Hepatocyte (in vitro differentiated cells): ENCODE data around the gene C1QTNF7. TPM values are rescaled to one million over a fixed set of nuclear protein-coding genes. Genes with fewer than 3 reads are reported as not detected.

Experiments
- DNase-seq: peaks from one replicate; pipeline ENCODE4 v3.0.0-alpha.2; 2016; ENCODE audit warnings: low spot score
- H2AFZ ChIP-seq: fragments of 200-600 bp; sonication (generic); 2 replicates; pipeline ENCODE4 v1.6.0; 2016; ENCODE audit warnings: antibody characterized with exemption, mild to moderate bottlenecking
- H3K27ac ChIP-seq: fragments of 200-600 bp; sonication (generic); 2 replicates; pipeline ENCODE4 v1.5.1; 2016; ENCODE audit warnings: mild to moderate bottlenecking
- H3K27me3 ChIP-seq: fragments of 200-600 bp; sonication (generic); 2 replicates; pipeline ENCODE4 v1.6.1; 2016
- H3K36me3 ChIP-seq: fragments of 200-600 bp; sonication (generic); replicated peaks from 2 replicates; pipeline ENCODE4 v1.5.1; 2016; ENCODE audit warnings: low read depth; ENCODE audit not compliant: insufficient read depth
- H3K4me1 ChIP-seq: fragments of 200-600 bp; sonication (generic); 2 replicates; pipeline ENCODE4 v1.5.1; 2016; ENCODE audit warnings: mild to moderate bottlenecking, moderate library complexity; ENCODE audit not compliant: insufficient read depth
- H3K4me2 ChIP-seq: fragments of 200-600 bp; sonication (generic); 2 replicates; pipeline ENCODE4 v1.6.0; 2016
- H3K4me3 ChIP-seq: fragments of 200-600 bp; sonication (generic); 2 replicates; pipeline ENCODE4 v1.5.1; 2016; ENCODE audit warnings: mild to moderate bottlenecking
- H3K79me2 ChIP-seq: fragments of 200-600 bp; sonication (generic); 2 replicates; pipeline ENCODE4 v1.6.0; 2017; ENCODE audit warnings: mild to moderate bottlenecking
- H3K9me2 ChIP-seq: fragments of 200-600 bp; sonication (generic); replicated peaks from 2 replicates; pipeline ENCODE4 v1.6.0; 2017; ENCODE audit warnings: mild to moderate bottlenecking; ENCODE audit not compliant: insufficient read depth
- H3K9me3 ChIP-seq: fragments of 200-600 bp; sonication (generic); 2 replicates; pipeline ENCODE4 v1.5.1; 2016; ENCODE audit warnings: low read depth, mild to moderate bottlenecking
- H4K20me1 ChIP-seq: fragments of 200-600 bp; sonication (generic); 2 replicates; pipeline ENCODE4 v1.6.0; 2016; ENCODE audit warnings: mild to moderate bottlenecking; ENCODE audit not compliant: insufficient read depth, poor library complexity, severe bottlenecking
- EZH2 ChIP-seq: fragments of 200-600 bp; sonication (generic); IDR thresholded peaks from 2 replicates; pipeline ENCODE4 v1.6.1; 2016; ENCODE audit warnings: antibody characterized with exemption, mild to moderate bottlenecking, borderline replicate concordance
- EZH2phosphoT487 ChIP-seq: fragments of 200-600 bp; sonication (generic); IDR thresholded peaks from one replicate; pipeline ENCODE4 v1.6.1; 2018; ENCODE audit warnings: antibody characterized with exemption, mild to moderate bottlenecking, low read depth, moderate library complexity; ENCODE audit not compliant: unreplicated experiment, severe bottlenecking
- WGBS: methylation state at CpG from one replicate; pipeline ENCODE4 v1.1.6; 2016; ENCODE audit warnings: low lambda C conversion rate; ENCODE audit errors: missing lambda C conversion rate; 5-methylcytosine and 5-hydroxymethylcytosine counted together
- polyA plus RNA-seq: library from polyadenylated mRNA; unstranded; fragments of >200 nt; fragmentation: Nextera tagmentation; extraction: Ambion mirVana; gene quantifications from 2 replicates; pipeline ENCODE4 v1.2.1, GENCODE V29; 2016
- total RNA-seq: library from RNA; depleted of rRNA; stranded (reverse); fragments of >200 nt; gene quantifications from 2 replicates; pipeline ENCODE4 v1.2.3, GENCODE V29; 2014
- TF ChIP-seq, protein P1 (sequence below): fragments of 200-600 bp; sonication (generic); IDR thresholded peaks from 2 replicates; pipeline ENCODE4 v1.5.1; 2016; ENCODE audit warnings: antibody characterized with exemption, mild to moderate bottlenecking; ENCODE audit not compliant: poor library complexity

The C1QTNF7 gene
- total and polyA plus RNA-seq, 2 experiments from 2014 or later: 1.4 TPM

DNA sequence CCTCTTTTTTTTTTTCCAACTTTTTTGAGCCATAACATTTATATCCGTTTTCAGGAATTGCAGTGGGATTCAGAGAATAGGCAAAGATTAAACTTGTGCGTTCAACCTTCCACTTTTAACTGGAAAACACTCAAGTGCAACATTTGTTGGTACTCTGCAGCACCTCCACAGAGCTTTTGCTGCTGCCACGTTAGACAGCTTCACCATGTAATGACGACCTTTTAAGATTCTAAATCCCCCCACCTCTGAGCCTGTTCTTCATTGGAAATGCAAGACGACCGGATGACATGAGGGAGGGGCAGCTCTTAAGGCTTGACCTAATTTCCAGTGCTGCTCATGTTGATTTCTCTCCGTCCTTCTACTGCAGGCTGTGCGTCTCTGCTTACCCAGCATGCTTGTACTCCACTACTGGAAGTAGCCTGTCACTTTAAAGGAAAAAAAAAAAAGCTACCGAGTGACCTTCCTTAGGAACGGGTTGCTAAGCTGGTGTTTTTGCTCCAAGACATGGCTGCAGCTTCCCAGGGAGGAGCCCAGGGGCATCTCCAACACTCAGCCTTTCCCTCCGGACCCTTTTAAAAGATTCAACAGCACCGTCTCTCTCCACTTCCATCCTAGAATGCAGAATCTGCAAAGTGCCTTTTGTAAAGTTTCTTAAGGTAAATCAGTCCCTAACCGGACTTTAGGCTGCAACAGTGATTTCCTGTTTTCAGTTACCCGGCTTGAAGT, 41.7 kb downstream of the C1QTNF7 start, which contains the start of gene CC2D2A:
CC2D2A (plus strand) TSS at position 481 of the 726 bp plus-strand sequence. CDS start 6,051 bp downstream, outside the sequence.
- Histone ChIP-seq H3K9me2 (no peaks in the 10 kb centered on the region), H3K27ac (peak within 1 kb of the TSS; percentile 25), H3K4me3 (peak within 1 kb of the TSS; percentile 48), H3K4me1 (peaks cover 8% of the 10 kb centered on the region), H3K36me3 (no peaks in the 10 kb centered on the region), H4K20me1 (no peaks in the 10 kb centered on the region), H3K4me2 (peak within 1 kb of the TSS; percentile 84), H3K27me3 (no peaks in the 10 kb centered on the region), H3K9me3 (no peaks in the 10 kb centered on the region), H2AFZ (peak within 1 kb of the TSS; percentile 81), H3K79me2 (no peaks in the 10 kb centered on the region)
- DNase-seq: peak; percentile 53
- WGBS: 7% methylated on average over 14 of the region's 14 CpGs
- TF ChIP-seq, protein P1, sequence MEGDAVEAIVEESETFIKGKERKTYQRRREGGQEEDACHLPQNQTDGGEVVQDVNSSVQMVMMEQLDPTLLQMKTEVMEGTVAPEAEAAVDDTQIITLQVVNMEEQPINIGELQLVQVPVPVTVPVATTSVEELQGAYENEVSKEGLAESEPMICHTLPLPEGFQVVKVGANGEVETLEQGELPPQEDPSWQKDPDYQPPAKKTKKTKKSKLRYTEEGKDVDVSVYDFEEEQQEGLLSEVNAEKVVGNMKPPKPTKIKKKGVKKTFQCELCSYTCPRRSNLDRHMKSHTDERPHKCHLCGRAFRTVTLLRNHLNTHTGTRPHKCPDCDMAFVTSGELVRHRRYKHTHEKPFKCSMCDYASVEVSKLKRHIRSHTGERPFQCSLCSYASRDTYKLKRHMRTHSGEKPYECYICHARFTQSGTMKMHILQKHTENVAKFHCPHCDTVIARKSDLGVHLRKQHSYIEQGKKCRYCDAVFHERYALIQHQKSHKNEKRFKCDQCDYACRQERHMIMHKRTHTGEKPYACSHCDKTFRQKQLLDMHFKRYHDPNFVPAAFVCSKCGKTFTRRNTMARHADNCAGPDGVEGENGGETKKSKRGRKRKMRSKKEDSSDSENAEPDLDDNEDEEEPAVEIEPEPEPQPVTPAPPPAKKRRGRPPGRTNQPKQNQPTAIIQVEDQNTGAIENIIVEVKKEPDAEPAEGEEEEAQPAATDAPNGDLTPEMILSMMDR: no peak
- TF ChIP-seq EZH2: no peak

DNA sequence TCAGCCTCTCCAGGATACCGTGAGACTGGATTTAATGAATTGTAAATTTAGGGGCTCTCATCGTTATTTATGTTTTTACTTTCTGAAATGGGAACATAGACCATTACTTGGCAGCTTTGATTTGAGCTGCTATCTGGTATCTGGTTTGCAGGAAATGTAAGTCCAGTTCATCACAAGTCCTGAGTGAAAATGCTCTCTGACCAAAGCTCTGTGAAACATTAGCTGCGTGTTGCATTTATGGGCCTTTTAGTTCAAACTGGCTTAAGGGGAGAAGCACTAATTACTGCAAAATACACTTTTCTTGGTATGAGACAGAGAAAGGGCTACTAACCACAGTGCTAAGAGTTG, 42.3 kb downstream of the C1QTNF7 start:
- no peaks in the 10 kb centered on the region for H4K20me1 ChIP-seq
- H3K9me2 ChIP-seq: no peaks in the 10 kb centered on the region
- no peak for TF ChIP-seq EZH2
- TF ChIP-seq, protein P1: no peak
- 3% methylated on average over 3 of the region's 3 CpGs for WGBS
- no peaks in the 10 kb centered on the region for H3K36me3 ChIP-seq
- no peak for DNase-seq
- peaks cover 8% of the 10 kb centered on the region for H3K4me1 ChIP-seq
- H3K79me2 ChIP-seq: no peaks in the 10 kb centered on the region
- no peaks in the 10 kb centered on the region for H3K27me3 ChIP-seq
- H3K9me3 ChIP-seq: no peaks in the 10 kb centered on the region
- peak overlapping the region; percentile 25 for H3K27ac ChIP-seq
- H3K4me2 ChIP-seq: peak overlapping the region; percentile 84
- peak overlapping the region; percentile 48 for H3K4me3 ChIP-seq
- H2AFZ ChIP-seq: peak overlapping the region; percentile 81

DNA sequence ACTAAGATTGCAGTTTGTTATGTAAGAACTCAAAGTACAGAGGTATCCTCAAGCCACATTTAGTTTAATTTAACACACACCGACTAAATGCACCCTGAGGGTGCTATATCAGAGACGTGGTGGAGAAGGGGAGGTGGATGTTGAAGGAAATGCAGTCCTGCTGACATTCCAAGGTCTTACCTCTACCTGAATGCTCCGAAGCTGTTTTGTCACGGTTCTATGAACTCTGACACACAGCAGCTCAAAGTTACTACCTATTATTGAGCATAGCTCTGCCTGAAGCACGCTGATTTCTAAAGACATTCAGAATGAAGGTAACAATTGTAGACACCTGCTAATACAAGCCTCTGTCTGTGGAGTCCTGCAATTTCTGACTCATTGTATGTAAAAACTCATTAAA, 48.6 kb downstream of the C1QTNF7 start:
- H3K79me2 ChIP-seq: no peaks in the 10 kb centered on the region
- DNase-seq: no peak
- H3K4me1 ChIP-seq: peaks cover 11% of the 10 kb centered on the region
- H3K27ac ChIP-seq: no peak overlapping the region
- no peak overlapping the region for H2AFZ ChIP-seq
- H4K20me1 ChIP-seq: no peaks in the 10 kb centered on the region
- H3K4me3 ChIP-seq: no peak overlapping the region
- TF ChIP-seq EZH2phosphoT487 (no peak), EZH2 (no peak)
- TF ChIP-seq, protein P1: no peak
- no peak overlapping the region for H3K4me2 ChIP-seq
- H3K9me2 ChIP-seq: no peaks in the 10 kb centered on the region
- H3K27me3 ChIP-seq: no peaks in the 10 kb centered on the region
- H3K36me3 ChIP-seq: no peaks in the 10 kb centered on the region
- 78% methylated on average over 5 of the region's 5 CpGs for WGBS
- H3K9me3 ChIP-seq: no peaks in the 10 kb centered on the region
